ENCODE measurements around the gene TIGAR.

The TIGAR gene

DNA sequence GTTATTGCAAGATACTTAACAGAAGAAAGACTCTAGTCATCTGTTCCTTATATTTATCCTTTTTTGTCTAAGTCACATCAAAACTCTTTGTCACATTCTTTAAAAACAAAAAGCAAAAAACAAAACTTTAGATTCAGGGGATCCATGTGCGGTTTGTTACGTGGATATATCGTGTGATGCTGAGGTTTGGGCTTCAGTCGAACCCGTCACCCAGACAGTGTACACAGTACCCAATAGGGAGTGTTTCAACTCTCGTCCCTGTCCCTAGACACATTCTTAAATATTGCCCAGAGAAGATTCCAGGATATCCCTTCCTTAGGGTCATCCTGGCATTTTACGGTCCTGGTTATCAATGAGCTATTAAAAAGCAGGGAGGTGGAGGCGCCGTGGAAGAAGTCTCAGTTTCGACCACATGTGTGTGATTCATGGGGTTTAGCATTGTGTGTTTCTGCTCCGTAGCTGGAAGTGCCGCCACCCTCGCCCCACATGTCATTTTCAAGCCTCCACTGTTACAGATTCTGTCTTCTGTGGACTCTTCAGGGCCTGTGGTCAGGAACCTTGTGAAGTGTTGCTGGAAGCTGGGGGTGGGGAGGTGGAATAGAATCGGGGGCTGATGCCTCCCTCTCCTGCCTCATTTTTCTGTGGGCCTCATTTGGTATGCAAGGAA is 27.6 kb upstream of the TIGAR start:
- Histone ChIP-seq H3K27me3 (ENCODE audit: low read length) (no peaks in the 10 kb centered on the region), H3F3A (ENCODE audit: insufficient read depth) (no peaks in the 10 kb centered on the region), H3K9me2 (replicated peaks; ENCODE audit: insufficient read depth, low read length) (no peaks in the 10 kb centered on the region), H3K9ac (ENCODE audit: low read length) (no peak overlapping the region), H2AFZ (ENCODE audit: low read depth, low read length, severe bottlenecking) (no peak overlapping the region), H3K36me3 (ENCODE audit: low read length) (no peaks in the 10 kb centered on the region), H4K20me1 (ENCODE audit: low read depth, low read length) (no peaks in the 10 kb centered on the region), H3K4me2 (ENCODE audit: low read depth, low read length, poor library complexity, severe bottlenecking) (no peak overlapping the region), H3K9me3 (ENCODE audit: insufficient read depth, low read length) (no peaks in the 10 kb centered on the region), H3K79me2 (ENCODE audit: insufficient read depth, low read length) (no peaks in the 10 kb centered on the region), H3K27ac (ENCODE audit: low read depth, low read length) (no peak overlapping the region), H3K4me3 (ENCODE audit: insufficient read depth, low read length, poor library complexity, severe bottlenecking) (no peak overlapping the region)
- TF ChIP-seq EZH2phosphoT487 (conservative IDR thresholded peaks at IDR 0.05; ENCODE audit: low read length), result no peak
- TF ChIP-seq, protein P1, sequence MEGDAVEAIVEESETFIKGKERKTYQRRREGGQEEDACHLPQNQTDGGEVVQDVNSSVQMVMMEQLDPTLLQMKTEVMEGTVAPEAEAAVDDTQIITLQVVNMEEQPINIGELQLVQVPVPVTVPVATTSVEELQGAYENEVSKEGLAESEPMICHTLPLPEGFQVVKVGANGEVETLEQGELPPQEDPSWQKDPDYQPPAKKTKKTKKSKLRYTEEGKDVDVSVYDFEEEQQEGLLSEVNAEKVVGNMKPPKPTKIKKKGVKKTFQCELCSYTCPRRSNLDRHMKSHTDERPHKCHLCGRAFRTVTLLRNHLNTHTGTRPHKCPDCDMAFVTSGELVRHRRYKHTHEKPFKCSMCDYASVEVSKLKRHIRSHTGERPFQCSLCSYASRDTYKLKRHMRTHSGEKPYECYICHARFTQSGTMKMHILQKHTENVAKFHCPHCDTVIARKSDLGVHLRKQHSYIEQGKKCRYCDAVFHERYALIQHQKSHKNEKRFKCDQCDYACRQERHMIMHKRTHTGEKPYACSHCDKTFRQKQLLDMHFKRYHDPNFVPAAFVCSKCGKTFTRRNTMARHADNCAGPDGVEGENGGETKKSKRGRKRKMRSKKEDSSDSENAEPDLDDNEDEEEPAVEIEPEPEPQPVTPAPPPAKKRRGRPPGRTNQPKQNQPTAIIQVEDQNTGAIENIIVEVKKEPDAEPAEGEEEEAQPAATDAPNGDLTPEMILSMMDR (IDR thresholded peaks at IDR 0.05; ENCODE audit: insufficient read depth, low read length, poor library complexity, severe bottlenecking), result no peak

- TF ChIP-seq EZH2phosphoT487 (conservative IDR thresholded peaks at IDR 0.05; ENCODE audit: low read length), result no peak
- TF ChIP-seq, protein P1 (IDR thresholded peaks at IDR 0.05; ENCODE audit: insufficient read depth, low read length, poor library complexity, severe bottlenecking), result no peak
- H3K27me3 ChIP-seq (ENCODE audit: low read length), result no peaks in the 10 kb centered on the region
- no peaks in the 10 kb centered on the region for H3K79me2 ChIP-seq (ENCODE audit: insufficient read depth, low read length)
- no peak overlapping the region for H3K4me3 ChIP-seq (ENCODE audit: insufficient read depth, low read length, poor library complexity, severe bottlenecking)
- H2AFZ ChIP-seq (ENCODE audit: low read depth, low read length, severe bottlenecking), result no peak overlapping the region
- H4K20me1 ChIP-seq (ENCODE audit: low read depth, low read length), result no peaks in the 10 kb centered on the region
- H3K9me2 ChIP-seq (replicated peaks; ENCODE audit: insufficient read depth, low read length), result no peaks in the 10 kb centered on the region
- no peak overlapping the region for H3K9ac ChIP-seq (ENCODE audit: low read length)
- no peaks in the 10 kb centered on the region for H3K36me3 ChIP-seq (ENCODE audit: low read length)
- no peaks in the 10 kb centered on the region for H3K9me3 ChIP-seq (ENCODE audit: insufficient read depth, low read length)
- H3F3A ChIP-seq (ENCODE audit: insufficient read depth), result no peaks in the 10 kb centered on the region
- no peak overlapping the region for H3K27ac ChIP-seq (ENCODE audit: low read depth, low read length)
- no peak overlapping the region for H3K4me2 ChIP-seq (ENCODE audit: low read depth, low read length, poor library complexity, severe bottlenecking)
Observed at GRCh38 chr12:4293966-4294505, 27.0 kb upstream of the TIGAR start.

- no peaks in the 10 kb centered on the region for H3K27me3 ChIP-seq (ENCODE audit: low read length)
- H3K9ac ChIP-seq (ENCODE audit: low read length), result no peak overlapping the region
- no peak overlapping the region for H2AFZ ChIP-seq (ENCODE audit: low read depth, low read length, severe bottlenecking)
- no peaks in the 10 kb centered on the region for H3K36me3 ChIP-seq (ENCODE audit: low read length)
- H3K9me2 ChIP-seq (replicated peaks; ENCODE audit: insufficient read depth, low read length), result no peaks in the 10 kb centered on the region
- no peak overlapping the region for H3K4me3 ChIP-seq (ENCODE audit: insufficient read depth, low read length, poor library complexity, severe bottlenecking)
- H3K27ac ChIP-seq (ENCODE audit: low read depth, low read length), result no peak overlapping the region
- no peaks in the 10 kb centered on the region for H4K20me1 ChIP-seq (ENCODE audit: low read depth, low read length)
- TF ChIP-seq, protein P1 (IDR thresholded peaks at IDR 0.05; ENCODE audit: insufficient read depth, low read length, poor library complexity, severe bottlenecking), result no peak
- no peaks in the 10 kb centered on the region for H3F3A ChIP-seq (ENCODE audit: insufficient read depth)
- no peak overlapping the region for H3K4me2 ChIP-seq (ENCODE audit: low read depth, low read length, poor library complexity, severe bottlenecking)
- H3K9me3 ChIP-seq (ENCODE audit: insufficient read depth, low read length), result no peaks in the 10 kb centered on the region
- no peaks in the 10 kb centered on the region for H3K79me2 ChIP-seq (ENCODE audit: insufficient read depth, low read length)
Observed at GRCh38 chr12:4296751-4297150, 24.3 kb upstream of the TIGAR start.
